NOMO-1 treated with DMSO at 0.1 percent for 48 hours (cell line): ENCODE measurements around the gene FAM177A1.

ENCODE experiments used
- DNase-seq: peaks from one replicate; lab custom pipeline; 2025; ENCODE audit not compliant: unreplicated experiment; lab: John Stamatoyannopoulos, UW

The FAM177A1 gene

GRCh38 chr14:35122696-35123387 lies 76.8 kb downstream of the FAM177A1 start:
- DNase-seq = no peak

- DNase-seq = peak; percentile 28
Observed at GRCh38 chr14:35123388-35123703, 77.3 kb downstream of the FAM177A1 start.

- no peak for DNase-seq
Observed at GRCh38 chr14:35124127-35124526, 78.1 kb downstream of the FAM177A1 start.
